Stimulated activated CD8-positive, alpha-beta memory T cell treated with anti-CD3 and anti-CD28 coated beads, Interleukin-7, amount 100 ng/mL, for 48 hours (primary cell): ENCODE measurements around the gene KRTAP4-11.
"Not testable (repeated sequence)": the region's sequence is repeated elsewhere in the genome, so short reads cannot be mapped to it uniquely, and the experiment has no call there.

Source experiments
- DNase-seq, 2 donors: peaks; one replicate each; pipeline ENCODE4 v3.0.0-alpha.2; 2020; ENCODE audit warnings: low read depth in 1 of 2; ENCODE audit errors: extremely low read depth in 1 of 2

KRTAP4-11 gene

GRCh38 chr17:41117846-41118386 lies at the start of gene KRTAP4-11:
TSS of gene KRTAP4-11 (minus strand) at chr17:41118373. CDS start at chr17:41118315, 58 bp downstream.
- DNase-seq: not testable (repeated sequence)

DNA sequence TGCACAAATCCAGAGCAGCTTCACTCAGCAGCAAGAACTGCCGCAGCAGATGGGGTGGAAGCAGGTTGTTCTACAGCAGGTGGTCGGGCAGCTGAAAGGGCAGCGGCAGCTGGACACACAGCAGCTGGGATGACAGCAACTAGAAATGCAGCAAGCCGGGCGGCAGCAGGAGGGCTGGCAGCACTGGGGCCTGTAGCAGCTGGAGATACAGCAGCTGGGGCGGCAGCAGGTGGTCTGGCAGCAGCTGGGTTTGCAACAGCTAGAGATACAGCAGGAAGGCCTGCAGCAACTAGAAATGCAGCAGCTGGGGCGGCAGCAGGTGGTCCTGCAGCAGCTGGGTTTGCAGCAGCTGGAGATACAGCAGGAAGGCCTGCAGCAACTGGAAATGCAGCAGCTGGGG lies 49.4 kb upstream of the KRTAP4-11 start:
- no peak for DNase-seq

DNA sequence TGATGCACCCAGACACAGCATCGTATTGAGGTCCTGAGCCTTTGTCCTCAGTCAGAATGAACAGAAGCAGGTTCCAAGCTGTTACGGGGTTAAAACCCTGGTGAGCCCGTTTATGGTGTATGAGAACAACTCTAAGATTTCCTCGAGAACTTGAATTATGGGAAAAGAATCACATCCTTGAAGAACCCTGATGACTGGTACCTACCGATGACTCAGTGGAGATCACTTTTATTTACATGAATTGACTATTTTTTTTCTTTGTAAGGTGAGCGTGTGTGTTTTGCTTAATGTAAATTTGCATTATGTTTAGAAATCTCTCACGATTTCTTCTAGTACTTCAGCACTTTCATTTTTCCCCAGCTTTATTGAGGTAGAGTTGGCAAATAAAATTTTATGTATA lies 45.7 kb upstream of the KRTAP4-11 start:
- no peak for DNase-seq

DNA sequence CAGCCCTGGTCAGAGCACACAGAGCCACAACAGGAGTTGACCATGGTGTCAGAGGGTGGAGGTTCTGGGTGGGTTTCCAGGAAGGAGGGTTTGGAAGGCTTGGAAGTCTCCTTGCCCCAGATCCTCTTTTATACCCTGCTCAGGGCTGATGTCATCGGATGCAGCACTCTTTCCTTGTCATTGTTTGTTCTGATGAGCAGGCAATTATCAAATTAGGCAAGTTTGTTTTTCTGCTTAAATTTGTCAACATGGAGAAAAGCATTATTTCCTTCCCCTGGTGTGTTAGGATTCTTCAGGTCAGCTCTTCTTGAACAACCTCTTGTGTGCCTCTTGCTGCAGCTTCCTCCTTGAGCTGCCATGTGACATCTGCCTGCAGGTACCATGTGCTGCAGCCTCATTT lies 42.5 kb upstream of the KRTAP4-11 start, which contains the start of gene KRTAP4-4:
TSS of gene KRTAP4-4 (minus strand) at position 101 of the 400 bp plus-strand sequence. CDS start at position 44, 57 bp downstream.
- DNase-seq: no peak

DNA sequence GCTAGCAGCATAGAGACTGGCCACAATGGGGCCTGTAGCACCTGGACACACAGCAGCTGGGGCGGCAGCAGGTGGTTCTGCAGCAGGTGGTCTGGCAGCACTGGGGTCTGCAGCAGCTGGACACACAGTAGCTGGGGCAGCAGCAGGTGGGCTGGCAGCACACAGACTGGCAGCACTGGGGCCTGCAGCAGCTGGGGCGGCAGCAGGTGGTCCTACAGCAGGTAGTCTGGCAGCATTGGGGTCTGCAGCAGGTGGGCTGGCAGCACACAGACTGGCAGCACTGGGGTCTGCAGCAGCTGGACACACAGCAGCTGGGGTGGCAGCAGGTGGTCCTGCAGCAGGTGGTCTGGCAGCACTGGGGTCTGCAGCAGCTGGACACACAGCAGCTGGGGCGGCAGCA lies 42.0 kb upstream of the KRTAP4-11 start:
- DNase-seq: not testable (repeated sequence)

GRCh38 chr17:41153856-41154255 lies 35.7 kb upstream of the KRTAP4-11 start:
- no peak for DNase-seq

DNA sequence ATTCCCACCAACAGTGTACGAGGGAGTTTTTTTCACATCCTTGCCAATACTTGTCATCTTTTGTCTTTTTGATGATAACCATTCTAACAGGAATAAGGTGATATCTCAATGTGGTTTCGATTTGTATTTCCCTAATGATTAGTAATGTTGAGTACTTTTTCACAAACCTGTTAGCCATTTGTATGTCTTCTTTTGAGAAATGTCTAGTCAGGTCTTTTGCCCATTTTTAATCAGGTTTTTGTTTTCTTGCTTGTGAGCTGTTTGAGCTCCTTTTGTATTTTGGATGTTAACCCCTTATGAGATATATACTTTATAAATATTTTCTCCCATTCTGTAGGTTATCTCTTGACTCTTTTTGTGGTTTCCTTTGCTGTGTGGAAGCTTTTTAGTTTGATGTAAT lies 33.4 kb upstream of the KRTAP4-11 start:
- DNase-seq: no peak

GRCh38 chr17:41150026-41150425 lies 31.9 kb upstream of the KRTAP4-11 start:
- DNase-seq: no peak

- DNase-seq: no peak
Observed at GRCh38 chr17:41149652-41149985, 31.4 kb upstream of the KRTAP4-11 start, which contains the start of gene KRTAP4-5. TSS of gene KRTAP4-5 (minus strand) at chr17:41149825. CDS start at chr17:41149767, 58 bp downstream.

DNA sequence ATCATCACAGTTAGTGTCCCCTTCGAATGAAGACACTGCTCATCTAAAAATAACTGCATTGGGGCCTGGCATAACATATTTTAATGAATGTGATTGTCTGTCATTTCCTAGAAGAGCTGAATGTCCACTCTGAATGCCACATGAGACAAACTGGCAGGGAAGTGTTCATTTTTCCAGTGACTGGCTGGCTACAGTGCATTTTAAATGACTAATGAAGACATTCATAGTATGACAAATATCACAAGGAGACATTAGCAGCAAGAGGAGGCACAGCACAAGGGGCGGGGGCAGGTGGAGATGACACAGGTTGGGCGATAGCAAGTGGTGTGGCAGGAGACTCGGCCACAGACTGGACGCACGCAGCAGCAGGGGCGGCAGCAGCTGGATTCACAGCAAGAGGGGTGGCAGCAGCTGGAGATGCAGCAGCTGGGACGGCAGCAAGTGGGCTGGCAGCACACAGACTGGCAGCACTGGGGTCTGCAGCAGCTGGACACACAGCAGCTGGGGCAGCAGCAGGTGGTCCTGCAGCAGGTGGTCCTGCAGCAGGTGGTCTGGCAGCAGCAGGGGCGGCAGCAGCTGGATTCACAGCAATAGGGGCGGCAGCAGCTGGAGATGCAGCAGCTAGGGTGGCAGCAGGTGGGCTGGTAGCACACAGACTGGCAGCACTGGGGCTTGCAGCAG lies 30.9 kb upstream of the KRTAP4-11 start:
- not testable (repeated sequence) for DNase-seq

- no peak for DNase-seq
Observed at GRCh38 chr17:41147531-41148204, 29.5 kb upstream of the KRTAP4-11 start.

DNA sequence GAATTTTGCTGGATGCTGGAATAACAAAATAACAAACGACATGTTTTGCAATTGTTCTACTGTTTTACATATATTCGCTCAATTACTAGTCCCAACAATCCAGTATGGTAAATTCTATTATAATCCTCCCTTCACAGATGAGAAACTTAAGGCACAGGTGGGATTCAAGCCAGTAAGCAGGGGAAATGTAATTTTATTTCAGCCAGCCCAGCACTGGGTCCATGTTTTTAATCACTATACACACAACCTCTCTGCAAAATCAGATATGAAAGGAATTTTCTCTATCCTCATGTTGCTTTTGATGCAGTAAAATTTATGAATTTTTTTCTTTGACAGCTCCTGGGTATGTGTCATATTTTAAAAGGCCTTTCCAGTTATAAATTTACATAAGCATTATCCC lies 27.1 kb upstream of the KRTAP4-11 start:
- no peak for DNase-seq

DNA sequence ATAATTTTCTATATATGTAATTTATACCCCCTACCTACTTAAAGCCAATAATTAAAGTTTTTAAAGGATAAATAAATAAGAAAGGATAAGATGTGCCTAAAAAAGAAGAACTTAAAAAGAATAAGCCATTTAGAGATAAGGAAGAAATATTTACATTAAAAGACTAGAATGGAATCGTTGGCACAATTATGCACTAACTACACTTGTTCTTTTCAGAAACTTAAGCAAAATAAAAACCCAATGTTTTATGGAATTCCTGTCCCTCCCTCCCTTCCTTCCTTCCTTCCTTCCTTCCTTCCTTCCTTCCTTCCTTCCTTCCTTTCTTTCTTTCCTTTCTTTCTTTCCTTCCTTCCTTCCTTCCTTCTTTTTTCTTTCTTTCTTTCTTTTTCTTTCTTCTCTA lies 26.7 kb upstream of the KRTAP4-11 start:
- no peak for DNase-seq

DNA sequence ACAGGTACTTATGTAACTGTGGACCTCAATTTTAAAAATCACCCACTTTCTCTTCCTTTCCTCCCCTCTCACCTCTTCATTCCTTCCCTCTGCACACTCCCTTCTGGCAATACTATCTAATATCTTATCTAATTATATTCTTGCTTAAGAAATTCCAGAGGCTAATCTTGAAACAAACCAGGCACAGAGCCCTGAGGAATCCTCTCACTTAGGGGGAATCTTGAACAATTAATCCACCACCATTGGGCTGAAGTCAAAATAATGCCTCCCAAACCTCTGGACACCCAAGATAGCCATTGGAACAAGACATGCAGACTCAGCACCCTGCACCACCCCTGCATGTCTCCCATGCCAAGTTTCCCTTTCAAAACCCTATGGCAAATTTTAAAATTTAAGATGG lies 23.2 kb upstream of the KRTAP4-11 start:
- DNase-seq: no peak

- no peak for DNase-seq
Observed at GRCh38 chr17:41140360-41141131, 22.4 kb upstream of the KRTAP4-11 start, which contains the start of gene KRTAP4-6. TSS of gene KRTAP4-6 (minus strand) at chr17:41140544. CDS start at chr17:41140487, 57 bp downstream.

GRCh38 chr17:41139865-41140264 lies 21.7 kb upstream of the KRTAP4-11 start:
- DNase-seq: not testable (repeated sequence)

DNA sequence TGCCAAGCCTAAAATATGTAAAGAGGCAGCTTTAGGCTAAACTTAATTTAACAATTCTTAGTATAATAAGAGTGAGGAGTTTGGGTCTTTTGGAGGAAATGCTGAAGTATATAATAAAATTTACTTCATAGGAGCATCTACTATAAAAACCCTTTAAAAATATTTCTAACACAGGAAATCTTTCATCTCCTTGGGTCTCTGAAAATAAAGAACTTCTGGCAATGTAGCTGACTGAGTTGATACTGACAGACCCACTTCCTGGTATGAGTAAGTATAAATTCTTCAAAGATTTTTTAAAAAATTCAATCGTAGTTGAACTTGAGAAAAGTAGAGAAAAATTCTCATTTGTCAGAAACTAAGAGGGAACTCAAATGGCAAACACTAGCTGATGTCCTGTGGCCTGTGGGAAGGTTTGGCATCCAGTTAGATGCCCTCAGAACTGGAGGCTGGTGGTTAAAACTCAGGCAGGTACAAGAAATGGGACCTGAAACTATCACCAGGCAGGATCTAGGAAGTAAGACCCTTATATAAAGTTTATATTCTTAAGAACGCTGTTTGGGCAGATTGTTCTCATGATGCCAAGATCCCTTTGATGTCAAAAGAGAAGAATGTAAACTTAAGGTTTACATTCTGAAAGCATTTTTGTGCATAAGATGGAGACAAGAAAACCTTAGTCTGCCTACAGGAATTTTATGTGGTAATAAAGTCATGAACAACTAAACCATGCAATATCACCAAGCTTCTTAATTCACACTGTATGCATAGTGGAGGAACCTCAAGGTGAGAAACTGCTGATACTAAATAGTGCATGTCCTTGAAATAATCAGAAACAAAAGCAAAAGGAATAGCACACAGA lies 15.9 kb upstream of the KRTAP4-11 start:
- DNase-seq: no peak

DNA sequence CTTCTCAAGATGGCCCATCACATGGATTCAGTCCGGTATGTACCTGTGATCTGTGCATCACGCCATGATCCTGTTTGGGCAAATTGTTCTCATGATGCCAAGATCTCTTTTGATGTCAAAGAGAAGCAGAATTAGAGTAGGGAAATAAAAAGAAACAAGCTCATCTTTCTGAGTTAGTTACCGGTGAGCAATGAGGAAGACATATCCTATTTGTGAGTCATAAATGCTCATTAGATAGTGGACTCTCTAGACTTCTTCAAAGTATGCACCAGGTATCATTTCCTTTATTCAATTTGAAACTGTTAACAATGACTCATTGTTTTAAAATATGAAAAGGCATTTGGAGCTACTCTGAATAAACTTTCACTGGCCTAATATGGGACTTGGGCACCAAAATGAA lies 13.8 kb upstream of the KRTAP4-11 start:
- no peak for DNase-seq

GRCh38 chr17:41127371-41127770 lies 9.2 kb upstream of the KRTAP4-11 start:
- DNase-seq: no peak

DNA sequence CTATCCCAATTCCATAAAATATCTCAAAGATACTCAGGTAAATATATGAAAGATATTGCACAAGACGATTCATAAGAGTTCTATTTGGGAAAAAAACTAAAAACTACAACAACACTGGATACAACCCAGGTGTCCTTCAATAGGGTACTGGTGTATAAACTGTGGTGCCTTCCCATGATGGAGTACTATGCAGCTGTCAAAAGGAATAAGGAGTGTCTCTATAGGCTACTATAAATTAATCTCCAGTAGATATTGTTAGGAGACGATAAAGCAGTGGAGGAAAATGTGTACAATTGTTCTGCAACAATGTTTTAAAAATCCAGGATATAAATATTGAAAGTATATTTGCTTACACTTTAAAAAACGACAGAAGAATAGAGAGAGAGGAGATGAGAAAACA lies 8.2 kb upstream of the KRTAP4-11 start:
- no peak for DNase-seq
